HG03280 (cell line): Measurements from ENCODE around the gene OR2Z1.
"Not testable (repeated sequence)": the region's sequence is repeated elsewhere in the genome, so short reads cannot be mapped to it uniquely, and the experiment has no call there.

Experiments used
- ATAC-seq: cut with Tn5 transposase; IDR thresholded peaks from one replicate; pipeline ENCODE4 v1.9.1; 2021; ENCODE audit warnings: mild to moderate bottlenecking, moderate library complexity; ENCODE audit not compliant: unreplicated experiment

OR2Z1 gene

GRCh38 chr19:8700956-8701355 lies 20.5 kb upstream of the OR2Z1 start:
- ATAC-seq: no peak

GRCh38 chr19:8702350-8702749 lies 19.1 kb upstream of the OR2Z1 start:
- ATAC-seq: no peak

- ATAC-seq: no peak
Measured at GRCh38 chr19:8703223-8703622, 18.2 kb upstream of the OR2Z1 start.

GRCh38 chr19:8705304-8705703 lies 16.1 kb upstream of the OR2Z1 start:
- not testable (repeated sequence) for ATAC-seq

DNA sequence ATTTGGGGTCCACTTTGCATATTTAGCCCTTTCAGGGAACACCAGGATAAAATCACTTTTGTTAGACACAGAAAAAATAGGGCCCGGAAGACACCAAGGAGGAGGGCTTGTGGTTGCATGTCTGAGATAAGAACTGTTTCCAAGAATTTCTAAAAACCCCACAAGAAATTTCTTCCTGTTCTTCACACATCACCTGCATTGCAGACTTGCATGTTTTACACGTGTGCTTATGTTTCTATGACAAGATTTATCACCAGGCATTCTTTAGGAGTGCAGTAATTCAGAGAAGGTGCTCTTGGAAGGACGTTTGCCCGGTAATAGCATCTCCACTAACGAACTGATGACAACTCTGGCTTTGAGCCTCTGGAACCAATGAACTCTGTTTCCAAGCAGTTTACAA lies 15.7 kb upstream of the OR2Z1 start:
- no peak for ATAC-seq

GRCh38 chr19:8710337-8710736 lies 11.1 kb upstream of the OR2Z1 start:
- not testable (repeated sequence) for ATAC-seq

- ATAC-seq: no peak
Measured at GRCh38 chr19:8722032-8722431, 598 bp downstream of the OR2Z1 start.

- no peak for ATAC-seq
Measured at GRCh38 chr19:8724276-8724675, 2.8 kb downstream of the OR2Z1 start.

- ATAC-seq: no peak
Measured at GRCh38 chr19:8731428-8732169, 10.2 kb downstream of the OR2Z1 start.

DNA sequence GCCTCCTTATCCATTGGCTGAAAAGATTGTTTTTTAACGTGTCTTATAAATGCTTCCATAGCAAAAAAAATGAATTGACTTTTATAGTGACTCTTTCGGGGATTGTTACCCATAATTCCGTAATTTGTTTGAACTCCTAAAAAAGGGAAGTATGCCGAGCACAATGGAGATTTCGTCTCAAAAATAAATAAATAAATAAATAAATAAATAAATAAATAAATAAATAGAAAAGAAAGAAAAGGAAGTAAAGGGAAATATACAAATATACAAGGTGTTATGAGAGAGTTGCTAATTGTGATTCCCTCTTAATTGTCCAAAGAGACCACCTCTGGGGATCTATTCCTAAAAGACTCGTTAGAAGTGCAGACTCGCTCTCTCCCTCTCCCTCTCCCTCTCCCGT lies 16.9 kb downstream of the OR2Z1 start:
- no peak for ATAC-seq

- ATAC-seq: not testable (repeated sequence)
Measured at GRCh38 chr19:8739291-8740065, 18.0 kb downstream of the OR2Z1 start.

DNA sequence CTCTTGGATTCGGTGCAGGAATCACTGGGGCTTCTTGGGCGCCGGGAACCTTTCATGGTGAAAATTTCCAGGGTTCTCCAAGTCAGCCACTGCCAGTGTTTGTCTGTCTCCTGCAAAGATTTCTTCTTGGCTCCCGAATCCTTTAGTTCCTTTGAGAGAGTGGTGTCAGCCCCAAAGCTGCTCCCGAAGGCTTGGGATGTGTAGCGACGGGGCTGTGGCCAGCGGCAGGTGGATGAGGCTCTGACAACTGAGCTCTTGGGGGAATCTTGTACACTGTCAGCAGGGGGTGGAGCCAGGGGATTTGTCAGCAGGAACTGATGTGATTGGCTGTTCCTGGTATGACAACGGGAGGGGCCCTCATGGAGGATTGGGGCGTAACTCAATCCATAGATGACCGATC lies 45.8 kb downstream of the OR2Z1 start:
- not testable (repeated sequence) for ATAC-seq

DNA sequence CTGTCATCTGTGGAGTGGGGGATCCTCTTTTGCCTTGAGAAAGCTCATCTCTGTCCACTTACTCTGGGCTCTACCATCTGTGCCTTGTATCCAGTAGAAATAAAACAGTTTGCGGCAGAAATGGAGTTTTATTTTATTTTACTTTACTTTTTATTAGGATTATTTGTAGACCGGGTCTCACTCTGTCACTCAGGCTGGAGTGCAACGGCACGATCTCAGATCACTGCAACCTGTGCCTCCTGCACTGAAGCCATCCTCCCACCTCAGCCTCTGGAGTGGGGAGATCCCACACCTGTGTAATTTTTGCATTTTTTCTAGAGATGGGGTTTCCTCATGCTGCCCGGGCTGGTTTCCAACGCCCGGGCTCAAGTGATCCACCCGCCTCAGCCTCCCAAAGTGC lies 47.8 kb downstream of the OR2Z1 start:
- not testable (repeated sequence) for ATAC-seq

- not testable (repeated sequence) for ATAC-seq
Measured at GRCh38 chr19:8773587-8773986, 52.2 kb downstream of the OR2Z1 start.
